Measurements from ENCODE around the gene AARS2.

The AARS2 gene

DNA sequence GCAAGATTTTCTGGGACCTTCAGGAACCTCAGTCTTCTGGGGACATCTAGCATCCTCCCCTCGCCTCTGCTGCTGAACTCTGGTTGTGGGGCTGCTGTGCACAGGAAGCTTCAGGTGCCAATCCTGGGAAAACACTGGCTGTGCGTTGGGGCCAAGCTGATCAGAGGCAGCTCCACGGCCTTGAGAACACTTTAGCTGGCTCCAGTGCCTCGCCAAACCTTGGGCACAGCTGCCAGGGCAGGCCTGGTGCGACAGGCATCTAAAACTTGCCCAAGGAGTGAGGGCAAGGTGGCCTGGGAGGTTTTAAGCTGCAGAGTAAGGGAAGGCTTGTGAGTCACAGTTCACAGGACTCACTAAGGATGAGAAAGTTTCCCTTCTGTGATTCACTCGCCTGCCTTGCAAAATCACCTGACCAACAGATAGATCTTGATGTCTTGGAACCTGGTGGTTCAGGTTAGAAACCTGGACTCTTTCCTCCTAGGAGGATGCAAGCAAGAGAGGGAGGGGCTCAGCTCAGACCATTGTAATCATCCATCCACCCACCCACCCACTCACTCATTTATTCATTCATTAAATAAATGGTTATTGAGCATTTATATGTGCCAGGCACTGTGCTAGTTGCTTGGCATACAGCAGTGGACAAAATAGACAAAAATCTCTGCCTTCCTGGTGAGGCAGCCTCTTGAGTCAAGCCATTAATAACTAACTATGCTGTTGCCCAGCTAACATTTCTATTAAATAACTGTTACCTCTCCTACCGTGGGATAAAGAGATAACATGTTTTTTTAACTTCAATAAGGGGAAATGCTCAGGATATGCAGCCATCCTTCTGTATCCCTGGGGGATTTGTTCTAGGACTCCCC, 26.8 kb upstream of the AARS2 start:
- Histone ChIP-seq H3K4me1 (ENCODE audit: control insufficient read depth, low read length) (peaks cover 23% of the 10 kb centered on the region), H3K9me2 (replicated peaks; ENCODE audit: control insufficient read depth, low read length) (no peaks in the 10 kb centered on the region), H3K4me2 (ENCODE audit: low read length) (no peak overlapping the region), H3K27ac (ENCODE audit: low read depth, low read length) (no peak overlapping the region), H3K36me3 (ENCODE audit: control insufficient read depth, low read length) (no peaks in the 10 kb centered on the region), H3K9me3 (ENCODE audit: control insufficient read depth, insufficient read depth, low read length) (no peaks in the 10 kb centered on the region), H3F3A (ENCODE audit: control insufficient read depth, insufficient read depth) (no peaks in the 10 kb centered on the region), H3K79me2 (ENCODE audit: control insufficient read depth, low read length) (no peaks in the 10 kb centered on the region), H4K20me1 (ENCODE audit: control insufficient read depth, insufficient read depth, low read depth, low read length) (no peaks in the 10 kb centered on the region), H3K27me3 (ENCODE audit: control insufficient read depth, low read length) (peaks cover 27% of the 10 kb centered on the region), H3K4me3 (ENCODE audit: low read length) (no peak overlapping the region)
- TF ChIP-seq EZH2phosphoT487 (IDR thresholded peaks at IDR 0.05; ENCODE audit: borderline replicate concordance, low read length): no peak
- TF ChIP-seq, protein P1, sequence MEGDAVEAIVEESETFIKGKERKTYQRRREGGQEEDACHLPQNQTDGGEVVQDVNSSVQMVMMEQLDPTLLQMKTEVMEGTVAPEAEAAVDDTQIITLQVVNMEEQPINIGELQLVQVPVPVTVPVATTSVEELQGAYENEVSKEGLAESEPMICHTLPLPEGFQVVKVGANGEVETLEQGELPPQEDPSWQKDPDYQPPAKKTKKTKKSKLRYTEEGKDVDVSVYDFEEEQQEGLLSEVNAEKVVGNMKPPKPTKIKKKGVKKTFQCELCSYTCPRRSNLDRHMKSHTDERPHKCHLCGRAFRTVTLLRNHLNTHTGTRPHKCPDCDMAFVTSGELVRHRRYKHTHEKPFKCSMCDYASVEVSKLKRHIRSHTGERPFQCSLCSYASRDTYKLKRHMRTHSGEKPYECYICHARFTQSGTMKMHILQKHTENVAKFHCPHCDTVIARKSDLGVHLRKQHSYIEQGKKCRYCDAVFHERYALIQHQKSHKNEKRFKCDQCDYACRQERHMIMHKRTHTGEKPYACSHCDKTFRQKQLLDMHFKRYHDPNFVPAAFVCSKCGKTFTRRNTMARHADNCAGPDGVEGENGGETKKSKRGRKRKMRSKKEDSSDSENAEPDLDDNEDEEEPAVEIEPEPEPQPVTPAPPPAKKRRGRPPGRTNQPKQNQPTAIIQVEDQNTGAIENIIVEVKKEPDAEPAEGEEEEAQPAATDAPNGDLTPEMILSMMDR (IDR thresholded peaks at IDR 0.05; ENCODE audit: low read depth, low read length, poor library complexity, severe bottlenecking): no peak

DNA sequence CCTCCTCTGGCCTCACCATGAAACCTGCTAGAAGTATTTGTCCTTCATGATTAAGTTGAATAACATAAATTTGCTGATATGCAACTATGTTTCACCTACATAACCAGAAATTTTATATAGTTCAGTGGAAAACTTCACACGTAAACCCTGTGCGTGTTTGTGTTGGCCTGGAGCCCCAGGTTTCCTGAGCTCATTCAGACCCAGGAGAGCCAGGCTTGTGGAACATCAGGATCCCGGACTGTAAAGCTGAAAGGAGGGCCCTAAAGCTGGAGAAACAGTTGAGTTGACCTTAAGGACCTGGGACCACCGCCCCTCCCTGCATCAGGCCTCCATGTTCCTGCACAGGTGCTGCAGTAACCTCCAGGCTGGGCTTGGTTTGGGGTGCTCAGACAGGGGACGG, 26.2 kb upstream of the AARS2 start:
- H3K27me3 ChIP-seq (ENCODE audit: control insufficient read depth, low read length): peaks cover 21% of the 10 kb centered on the region
- H3K9me2 ChIP-seq (replicated peaks; ENCODE audit: control insufficient read depth, low read length): no peaks in the 10 kb centered on the region
- no peak overlapping the region for H3K4me3 ChIP-seq (ENCODE audit: low read length)
- H4K20me1 ChIP-seq (ENCODE audit: control insufficient read depth, insufficient read depth, low read depth, low read length): no peaks in the 10 kb centered on the region
- H3F3A ChIP-seq (ENCODE audit: control insufficient read depth, insufficient read depth): no peaks in the 10 kb centered on the region
- H3K4me2 ChIP-seq (ENCODE audit: low read length): no peak overlapping the region
- no peaks in the 10 kb centered on the region for H3K9me3 ChIP-seq (ENCODE audit: control insufficient read depth, insufficient read depth, low read length)
- no peak for TF ChIP-seq EZH2phosphoT487 (IDR thresholded peaks at IDR 0.05; ENCODE audit: borderline replicate concordance, low read length)
- TF ChIP-seq, protein P1 (IDR thresholded peaks at IDR 0.05; ENCODE audit: low read depth, low read length, poor library complexity, severe bottlenecking): no peak
- H3K27ac ChIP-seq (ENCODE audit: low read depth, low read length): no peak overlapping the region
- H3K79me2 ChIP-seq (ENCODE audit: control insufficient read depth, low read length): no peaks in the 10 kb centered on the region
- H3K36me3 ChIP-seq (ENCODE audit: control insufficient read depth, low read length): no peaks in the 10 kb centered on the region
- H3K4me1 ChIP-seq (ENCODE audit: control insufficient read depth, low read length): peaks cover 23% of the 10 kb centered on the region

DNA sequence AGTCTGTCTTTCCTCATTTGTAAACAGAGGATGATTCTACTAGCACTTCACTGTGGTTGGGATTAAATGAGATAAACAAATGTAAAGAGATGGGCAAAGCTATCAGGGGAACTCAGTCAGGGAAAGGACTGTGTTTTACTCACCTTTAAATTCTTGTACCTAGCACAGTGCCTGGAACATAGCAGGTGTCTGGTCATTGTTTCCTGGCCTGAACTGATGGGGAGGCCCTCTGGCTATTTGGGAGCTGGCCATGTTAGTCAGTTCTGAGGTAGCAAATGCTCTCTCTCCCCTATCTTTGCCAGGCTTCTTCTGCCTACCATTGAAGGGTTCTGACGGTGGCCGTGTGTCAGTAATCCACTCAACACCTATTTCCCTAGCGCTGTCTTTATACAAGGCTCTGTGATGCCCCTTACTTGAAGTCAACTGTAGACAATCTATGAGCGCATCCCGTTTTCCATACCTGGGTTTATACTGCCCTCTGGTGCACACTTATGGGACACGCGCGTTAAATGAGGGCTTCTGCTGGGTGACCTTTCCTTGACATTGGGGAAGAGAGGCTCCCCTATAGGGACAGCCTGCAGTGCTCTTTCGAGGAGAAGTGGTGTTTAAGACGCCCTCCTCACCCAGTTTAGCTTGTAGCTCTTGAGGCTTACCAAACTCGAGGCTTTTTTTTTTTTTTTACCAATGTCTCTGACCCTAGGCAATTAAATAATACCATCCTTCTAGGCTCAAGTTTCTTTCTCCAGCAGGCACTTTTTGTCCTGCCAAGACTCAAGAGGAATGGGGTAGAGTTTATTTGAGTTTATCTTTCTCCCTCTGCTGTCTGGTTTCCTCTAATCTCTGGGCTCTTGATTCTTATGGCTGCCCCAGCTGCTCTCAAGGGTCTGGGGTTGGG, 25.3 kb upstream of the AARS2 start:
- no peak for TF ChIP-seq EZH2phosphoT487 (IDR thresholded peaks at IDR 0.05; ENCODE audit: borderline replicate concordance, low read length)
- TF ChIP-seq, protein P1 (IDR thresholded peaks at IDR 0.05; ENCODE audit: low read depth, low read length, poor library complexity, severe bottlenecking): peak; percentile 76
- Histone ChIP-seq H3K27ac (ENCODE audit: low read depth, low read length) (no peak overlapping the region), H3F3A (ENCODE audit: control insufficient read depth, insufficient read depth) (no peaks in the 10 kb centered on the region), H3K27me3 (ENCODE audit: control insufficient read depth, low read length) (peaks cover 13% of the 10 kb centered on the region), H3K79me2 (ENCODE audit: control insufficient read depth, low read length) (no peaks in the 10 kb centered on the region), H3K4me2 (ENCODE audit: low read length) (no peak overlapping the region), H3K36me3 (ENCODE audit: control insufficient read depth, low read length) (no peaks in the 10 kb centered on the region), H4K20me1 (ENCODE audit: control insufficient read depth, insufficient read depth, low read depth, low read length) (no peaks in the 10 kb centered on the region), H3K4me3 (ENCODE audit: low read length) (no peak overlapping the region), H3K9me2 (replicated peaks; ENCODE audit: control insufficient read depth, low read length) (no peaks in the 10 kb centered on the region), H3K4me1 (ENCODE audit: control insufficient read depth, low read length) (peaks cover 17% of the 10 kb centered on the region), H3K9me3 (ENCODE audit: control insufficient read depth, insufficient read depth, low read length) (no peaks in the 10 kb centered on the region)
